HG03139 (cell line): ENCODE measurements around the gene INKA1.

Experiments used
- ATAC-seq: cut with Tn5 transposase; IDR thresholded peaks from one replicate; pipeline ENCODE4 v1.9.1; 2021; ENCODE audit not compliant: unreplicated experiment

INKA1 gene

DNA sequence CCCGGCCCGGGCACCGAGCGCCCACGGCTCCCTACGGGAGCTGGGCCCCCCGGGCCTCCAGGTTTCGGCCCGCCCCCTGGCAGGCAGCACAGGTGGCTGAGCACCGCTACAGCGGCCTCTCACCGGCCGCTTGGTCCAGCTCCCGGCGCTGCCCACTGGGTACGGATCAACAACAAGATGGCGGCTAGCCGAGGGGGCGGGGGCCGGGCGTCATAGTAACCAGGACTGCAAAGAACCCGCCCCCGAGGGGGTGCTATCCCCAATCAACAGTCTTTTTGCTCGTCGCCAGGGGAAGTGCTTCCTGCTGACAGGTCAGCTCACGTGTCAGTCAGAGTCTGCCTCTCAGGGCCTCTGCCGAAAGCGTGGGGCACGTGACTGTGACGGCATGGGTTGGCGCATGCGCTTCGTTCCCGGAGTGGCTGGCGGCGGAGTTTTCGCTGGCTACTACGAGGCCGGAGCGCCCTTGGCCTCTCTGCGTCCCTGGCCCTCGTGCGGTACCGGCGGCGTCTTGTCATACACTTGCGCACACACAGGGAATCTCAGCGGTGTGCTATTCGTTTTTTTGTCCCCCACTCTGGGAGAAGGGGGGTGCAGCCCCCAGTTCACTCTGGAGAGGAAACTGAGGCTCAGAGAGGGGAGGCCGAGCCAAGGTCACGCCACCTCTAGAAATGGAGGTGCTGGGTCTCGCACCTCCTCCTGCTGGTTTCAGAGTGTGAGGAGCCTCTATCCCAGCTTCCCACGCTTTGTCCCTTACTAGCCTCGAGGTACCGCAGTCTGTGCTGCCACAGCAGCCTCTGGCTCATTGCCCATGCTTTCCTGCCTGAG lies 16.5 kb upstream of the INKA1 start, which contains the start of gene IP6K1:
IP6K1 (minus strand) TSS at position 186 of the 825 bp plus-strand sequence. CDS start 38,502 bp downstream, outside the sequence.
- peak; percentile 99 for ATAC-seq

DNA sequence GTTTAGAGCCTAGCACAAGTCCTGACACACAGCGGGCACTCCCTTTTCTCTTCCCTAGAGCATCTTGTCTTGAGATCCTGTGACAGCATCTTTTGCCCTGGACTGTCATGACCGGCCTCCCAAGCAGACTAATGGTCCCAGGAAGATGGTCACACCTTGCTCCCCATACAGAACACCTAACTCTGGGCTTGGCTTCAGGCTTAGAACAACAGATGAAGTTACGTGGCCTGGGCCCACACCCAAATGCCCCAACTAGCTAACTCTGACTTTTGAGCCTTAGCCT lies 15.9 kb upstream of the INKA1 start:
- ATAC-seq: no peak

DNA sequence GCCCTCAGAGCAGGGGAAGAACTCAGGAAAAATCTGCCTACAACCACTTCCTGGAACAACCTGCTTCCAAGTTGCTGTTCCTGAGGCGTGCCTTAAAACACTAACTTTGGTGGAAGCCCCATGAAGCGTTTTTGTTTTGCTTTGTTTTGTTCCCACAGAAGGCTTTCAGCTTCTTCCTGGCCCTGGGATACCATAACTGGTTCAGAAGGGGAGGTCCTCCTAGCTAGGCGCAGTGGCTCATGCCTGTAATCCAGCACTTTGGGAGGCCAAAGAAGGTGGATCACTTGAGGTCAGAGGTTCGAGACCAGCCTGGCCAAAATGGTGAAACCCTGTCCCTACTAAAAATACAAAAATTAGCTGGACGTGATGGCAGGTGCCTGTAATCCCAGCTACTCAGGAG lies 15.5 kb upstream of the INKA1 start:
- no peak for ATAC-seq

DNA sequence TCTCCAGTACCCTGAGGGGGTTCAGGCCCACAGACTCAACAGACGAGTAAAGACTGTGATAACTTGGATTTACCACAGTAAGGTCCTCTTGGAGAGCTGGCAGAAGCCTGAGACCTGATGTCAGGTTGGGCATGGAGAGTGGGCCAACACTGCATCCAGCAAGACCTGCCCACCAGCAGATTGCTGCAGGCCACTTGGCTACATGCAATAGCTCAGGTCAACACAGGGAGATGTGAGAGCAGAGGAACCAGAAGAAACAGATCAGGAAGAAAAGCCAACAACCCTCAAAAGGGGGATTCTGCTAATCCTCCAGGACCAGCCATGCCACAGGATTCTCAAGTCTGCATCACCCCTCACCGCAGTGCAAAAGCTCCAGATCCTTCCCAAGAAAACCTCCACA lies 15.0 kb upstream of the INKA1 start:
- ATAC-seq: no peak

DNA sequence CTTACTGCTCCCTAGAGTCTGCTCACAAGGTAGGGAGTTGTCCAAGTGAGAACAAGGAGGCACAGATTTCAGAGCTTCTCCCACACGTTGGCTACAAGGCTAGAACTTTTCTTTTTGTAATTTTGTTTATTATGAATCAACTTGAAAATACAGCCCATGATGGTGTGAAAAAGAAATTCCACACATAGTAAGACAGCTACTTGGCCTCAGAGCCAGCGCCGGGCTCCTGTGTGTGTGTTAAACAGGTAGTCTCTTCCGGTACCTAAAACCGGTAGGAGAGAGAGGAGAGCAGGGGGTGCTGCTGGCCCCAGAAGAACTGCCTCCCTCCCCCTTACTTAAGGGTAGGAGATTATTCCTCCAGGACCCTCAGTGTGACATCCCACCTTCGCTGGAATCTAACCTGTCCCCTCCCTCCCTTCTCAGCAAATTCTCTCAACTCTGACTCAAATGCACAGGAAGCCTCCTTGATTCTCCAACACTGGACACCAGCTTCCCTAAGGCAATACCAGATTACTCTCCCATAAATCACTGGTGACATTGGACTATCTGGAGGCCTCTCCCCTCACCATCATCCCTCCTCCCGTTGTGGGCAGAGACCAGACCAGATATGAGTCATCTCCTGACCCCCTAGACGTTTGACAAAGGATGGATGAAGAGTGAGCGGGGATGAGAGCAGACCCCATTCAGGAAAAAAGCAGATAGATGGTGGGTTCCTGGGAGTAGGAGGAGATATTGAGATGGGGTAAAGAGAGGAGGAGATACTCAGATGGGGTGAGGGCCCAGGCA lies 12.2 kb upstream of the INKA1 start:
- no peak for ATAC-seq

DNA sequence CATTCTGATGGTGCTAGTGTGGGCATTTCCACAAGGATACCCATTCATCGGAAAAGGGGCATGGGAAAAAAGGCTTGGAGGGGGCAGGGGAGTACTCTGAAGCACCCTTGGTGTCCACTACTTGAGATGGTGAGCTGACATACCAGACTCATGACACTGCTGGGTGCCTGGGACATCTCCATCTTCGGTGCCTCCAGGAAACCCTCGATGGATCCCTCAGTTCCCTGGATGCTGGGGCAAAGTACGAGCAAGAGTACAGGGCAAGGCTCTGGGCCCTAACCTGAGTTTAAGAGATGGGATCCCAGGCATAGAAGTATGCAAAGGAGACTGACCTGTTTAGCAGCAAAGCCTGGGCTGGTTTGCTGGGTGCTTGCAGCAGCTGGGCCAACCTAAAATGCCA lies 11.5 kb upstream of the INKA1 start:
- ATAC-seq: no peak

DNA sequence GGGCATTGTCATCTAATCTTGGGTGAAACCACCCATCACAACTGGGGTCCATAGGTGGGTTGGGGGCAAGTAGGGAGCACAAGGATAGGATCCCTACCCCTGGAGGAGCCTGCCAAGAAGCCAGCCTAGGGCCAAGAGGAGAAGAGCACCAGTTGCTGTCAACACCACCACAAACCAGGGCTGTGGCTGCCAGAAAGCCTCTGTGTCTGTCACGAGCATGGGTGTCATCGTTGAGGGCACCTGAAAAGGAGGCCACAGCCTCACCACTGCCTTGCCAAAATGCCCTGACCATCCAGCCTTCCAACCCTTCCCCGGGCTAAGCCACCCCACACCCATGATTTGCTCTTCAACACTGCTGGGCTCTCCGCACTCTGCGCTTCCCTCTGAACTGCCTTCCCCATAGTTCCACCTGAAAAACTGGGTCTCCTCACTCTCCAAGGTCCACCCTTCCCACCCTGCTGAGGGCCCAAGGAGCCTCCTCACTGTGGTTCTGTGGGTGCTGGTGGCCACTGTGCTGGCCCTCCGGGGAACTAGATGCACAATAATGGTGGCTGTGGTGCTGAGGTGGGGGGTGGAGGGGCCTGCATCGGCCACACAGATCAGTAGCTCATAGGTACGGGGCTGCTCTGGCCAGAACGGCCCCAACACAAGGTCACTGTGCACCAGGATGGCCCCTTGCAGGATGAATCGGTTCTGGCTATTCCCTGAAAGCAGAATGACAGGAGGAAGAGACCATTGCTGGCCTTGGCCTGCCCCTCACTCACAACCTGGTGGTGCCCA lies 10.5 kb upstream of the INKA1 start:
- ATAC-seq: no peak

DNA sequence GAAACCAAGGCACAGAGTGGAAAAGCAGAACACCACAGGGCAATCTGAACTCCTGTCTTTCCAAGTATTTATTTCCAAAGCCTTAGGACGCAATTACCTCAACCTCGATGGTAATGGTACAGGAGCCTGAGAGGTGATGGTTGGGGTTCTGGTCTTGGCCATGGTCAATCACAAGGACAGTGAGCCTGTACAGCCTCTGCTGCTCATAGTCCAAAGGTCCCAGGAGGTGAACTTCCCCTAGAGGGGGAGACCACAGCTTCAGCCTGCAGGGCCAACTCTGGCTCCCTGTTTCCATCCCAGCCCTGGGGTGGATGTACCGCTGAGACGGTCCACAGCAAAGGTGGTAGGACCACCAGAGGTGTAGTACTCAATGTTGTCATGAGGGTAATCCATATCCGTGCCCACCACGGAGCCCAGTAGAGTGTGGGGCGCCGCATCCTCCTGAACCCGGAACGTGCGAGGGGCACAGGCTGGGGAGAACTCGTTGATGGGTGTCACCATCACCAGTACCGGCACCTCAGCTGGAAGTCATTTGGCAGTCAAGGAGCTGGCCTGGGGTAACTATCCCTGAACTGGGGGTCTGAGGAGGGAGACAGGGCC lies 9.5 kb upstream of the INKA1 start:
- no peak for ATAC-seq

DNA sequence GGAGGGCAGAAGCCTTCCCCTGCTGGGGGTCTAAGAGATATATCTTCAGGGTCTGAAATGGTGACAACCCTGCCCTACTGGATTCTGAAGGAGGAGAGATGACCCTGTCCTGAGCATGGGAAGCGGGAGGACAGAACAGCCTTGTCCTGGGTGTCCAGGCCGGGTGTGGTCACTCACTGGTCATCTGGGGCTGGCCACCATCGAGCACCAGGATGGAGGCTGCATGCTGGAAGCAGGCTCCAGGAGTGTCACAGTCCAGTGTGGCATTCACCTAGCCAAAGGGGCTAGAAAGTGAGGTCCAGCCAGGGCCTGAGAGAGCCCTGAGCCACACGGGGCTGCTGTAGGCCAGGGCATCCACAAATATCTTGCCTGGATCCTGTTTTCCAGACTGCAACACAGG lies 8.6 kb upstream of the INKA1 start:
- ATAC-seq: no peak

DNA sequence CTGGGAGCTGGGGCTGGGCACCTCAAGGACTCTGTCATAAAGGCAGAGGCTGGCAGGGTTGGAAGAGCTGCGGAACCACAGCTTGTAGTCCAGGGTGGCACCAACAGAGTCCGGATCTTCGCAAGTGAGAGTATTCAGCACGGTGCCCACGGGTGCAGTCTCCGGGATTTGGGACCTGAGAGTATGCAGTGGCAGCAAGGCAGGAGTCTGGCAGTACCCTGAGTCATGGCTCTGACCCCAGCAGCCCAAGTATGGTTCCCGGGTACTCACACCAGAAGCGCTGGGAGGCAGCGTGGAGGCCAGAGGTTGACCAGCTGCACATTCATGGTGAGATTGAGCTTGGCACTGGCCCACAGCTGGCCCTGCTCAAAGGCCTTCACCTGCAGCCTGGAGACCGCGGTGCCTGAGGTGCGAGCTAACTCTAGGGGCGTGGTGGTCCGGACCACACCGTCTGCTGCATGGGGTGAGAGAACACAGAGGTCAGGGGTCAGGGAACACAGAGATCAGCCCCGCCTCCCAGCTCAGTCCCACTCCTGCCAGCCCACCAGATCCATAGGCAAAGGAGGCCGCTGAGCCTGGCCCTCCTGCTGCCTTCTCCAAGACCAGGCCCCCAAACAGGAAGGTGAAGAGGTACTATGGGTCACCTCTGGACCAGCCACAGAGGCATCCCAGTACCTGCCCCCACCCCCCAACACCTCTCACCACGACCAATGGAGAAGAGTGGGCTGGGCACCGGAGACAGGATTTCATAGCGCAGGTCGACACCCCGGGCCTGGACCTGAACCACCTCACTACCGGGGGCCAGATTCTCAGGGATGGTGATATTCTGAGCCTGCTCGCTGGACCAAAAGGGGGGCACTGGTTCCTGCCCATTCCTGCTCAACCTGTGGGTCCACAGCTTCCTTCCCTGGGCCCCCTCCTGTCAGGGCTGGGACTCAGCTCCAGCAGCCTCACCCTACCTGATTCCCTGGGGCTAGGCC lies 7.8 kb upstream of the INKA1 start:
- ATAC-seq: no peak

DNA sequence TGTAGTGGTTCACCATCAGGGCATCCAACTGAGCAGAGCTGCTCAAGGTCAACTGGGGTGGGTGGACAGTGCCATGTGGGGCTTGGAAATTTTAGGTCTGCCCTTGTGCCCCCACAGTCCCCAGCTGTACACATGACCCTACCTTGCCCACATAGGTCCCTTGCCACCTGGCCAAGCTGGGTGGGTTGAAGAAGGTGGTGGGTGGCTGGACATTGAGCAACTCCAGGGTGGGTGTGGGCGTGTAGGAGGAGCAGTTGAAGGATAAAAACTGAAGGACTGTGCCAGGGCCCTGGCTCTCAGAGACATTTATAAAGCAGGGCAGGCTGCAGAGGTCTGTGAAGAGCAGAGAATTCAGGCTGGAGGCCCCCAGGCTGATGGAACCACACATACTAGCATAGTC lies 4.0 kb upstream of the INKA1 start:
- ATAC-seq: no peak

DNA sequence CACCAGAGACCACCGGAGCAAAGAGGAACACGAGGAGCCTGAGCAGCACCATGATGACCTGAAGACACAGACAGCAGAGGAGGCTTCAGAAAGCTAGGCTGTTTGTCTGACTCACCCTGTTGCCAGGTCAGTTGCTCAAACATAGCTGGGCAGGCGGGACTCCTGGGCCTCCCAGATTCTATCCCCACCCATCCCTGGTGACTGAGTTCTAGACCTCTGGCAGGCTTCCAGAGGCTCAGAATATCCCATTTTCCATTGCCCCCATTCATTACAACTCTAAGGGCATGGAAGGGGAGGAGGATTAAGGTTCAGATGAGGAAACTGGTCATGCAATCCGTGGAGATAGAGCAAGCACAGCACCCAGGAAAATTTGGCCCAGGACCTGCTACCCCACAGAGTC lies 3.3 kb upstream of the INKA1 start, which contains the start of gene CDHR4:
CDHR4 (minus strand) TSS at position 113 of the 400 bp plus-strand sequence; CDS start at position 52, 61 bp downstream.
- ATAC-seq: no peak

DNA sequence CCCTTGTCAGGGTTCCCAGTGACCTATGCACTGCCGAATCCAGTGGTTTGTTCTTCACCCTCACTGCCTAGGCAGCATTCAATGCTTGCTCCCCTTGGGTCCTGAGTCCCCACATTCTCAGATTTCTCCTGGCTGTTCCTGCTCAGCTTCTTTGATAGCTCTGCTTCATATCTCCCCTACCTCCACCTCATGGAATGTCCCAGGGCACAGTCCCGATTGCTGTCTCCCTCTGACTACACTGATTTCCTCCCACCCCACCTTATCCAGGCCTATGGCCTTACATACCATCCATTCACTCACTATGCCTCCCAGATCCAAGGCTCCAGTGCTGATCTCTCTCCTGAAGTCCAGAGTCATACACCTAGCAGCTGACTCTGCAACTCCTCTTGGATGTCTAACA lies 1.9 kb upstream of the INKA1 start:
- ATAC-seq: no peak

DNA sequence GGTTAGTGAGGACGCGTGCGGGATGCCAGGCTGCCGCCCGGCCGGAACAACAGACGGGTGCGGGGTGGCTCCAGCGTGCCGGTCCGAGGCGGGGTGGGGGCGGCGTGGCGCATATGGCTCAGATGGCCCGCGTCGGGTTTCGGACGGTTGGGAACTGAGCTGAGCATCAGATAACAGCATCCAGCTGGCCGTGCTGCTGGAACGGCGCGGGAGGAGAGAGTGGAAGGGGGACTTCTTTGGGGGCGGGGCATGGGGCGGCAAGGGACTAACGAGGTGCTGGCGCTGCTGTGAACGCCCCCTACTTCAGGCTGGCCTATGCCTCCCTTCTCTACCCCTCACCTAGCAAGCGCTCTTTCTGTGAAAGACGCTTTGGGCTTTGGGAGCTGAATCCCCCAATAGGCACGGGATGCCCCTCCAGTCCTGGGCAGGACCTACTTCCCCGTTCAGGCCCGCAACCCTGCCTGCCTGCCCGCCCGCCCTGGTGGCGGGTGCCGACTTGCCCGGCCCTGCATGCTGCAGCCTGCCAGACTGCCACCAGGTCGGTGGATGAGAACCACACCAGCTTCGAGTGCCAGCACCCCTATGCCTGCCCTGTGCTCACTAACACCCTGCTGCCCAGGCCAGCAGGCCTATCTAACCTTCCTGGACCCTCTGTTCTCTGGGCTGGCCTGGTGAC lies 542 bp downstream of the INKA1 start:
- no peak for ATAC-seq

DNA sequence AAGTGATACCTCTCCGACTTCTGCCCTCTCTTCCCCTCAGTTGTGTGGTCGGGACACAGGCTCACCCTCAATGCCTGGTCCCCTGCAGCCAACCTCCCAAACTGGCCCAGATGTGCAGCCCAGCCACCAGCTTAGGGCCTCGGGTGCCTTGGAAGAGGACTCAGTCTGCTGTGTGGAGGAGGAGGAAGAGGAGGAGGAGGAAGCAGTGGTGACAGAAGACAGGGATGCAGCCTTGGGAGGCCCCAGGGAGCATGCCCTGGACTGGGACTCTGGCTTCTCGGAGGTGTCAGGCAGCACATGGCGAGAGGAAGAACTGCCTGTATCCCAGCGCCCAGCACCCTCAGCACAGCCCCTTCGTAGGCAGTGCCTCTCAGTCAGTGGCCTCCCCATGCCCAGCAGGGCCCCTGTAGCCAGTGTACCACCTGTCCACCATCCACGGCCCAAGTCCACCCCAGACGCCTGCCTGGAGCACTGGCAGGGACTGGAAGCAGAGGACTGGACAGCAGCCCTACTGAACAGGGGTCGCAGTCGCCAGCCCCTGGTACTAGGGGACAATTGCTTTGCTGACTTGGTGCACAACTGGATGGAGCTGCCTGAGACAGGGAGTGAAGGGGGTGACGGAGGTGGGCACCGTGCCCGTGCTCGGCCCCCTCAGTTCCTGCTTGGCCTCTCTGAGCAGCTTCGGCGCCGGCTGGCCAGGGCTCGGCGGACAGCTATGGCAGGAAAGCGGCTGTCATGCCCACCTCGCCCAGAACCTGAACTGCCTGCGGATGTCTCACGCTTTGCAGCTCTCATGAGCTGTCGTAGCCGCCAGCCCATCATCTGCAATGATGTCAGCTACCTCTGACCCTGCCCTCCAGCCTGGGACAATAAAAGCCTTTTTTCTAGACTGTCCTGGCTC lies 1.3 kb downstream of the INKA1 start:
- no peak for ATAC-seq

DNA sequence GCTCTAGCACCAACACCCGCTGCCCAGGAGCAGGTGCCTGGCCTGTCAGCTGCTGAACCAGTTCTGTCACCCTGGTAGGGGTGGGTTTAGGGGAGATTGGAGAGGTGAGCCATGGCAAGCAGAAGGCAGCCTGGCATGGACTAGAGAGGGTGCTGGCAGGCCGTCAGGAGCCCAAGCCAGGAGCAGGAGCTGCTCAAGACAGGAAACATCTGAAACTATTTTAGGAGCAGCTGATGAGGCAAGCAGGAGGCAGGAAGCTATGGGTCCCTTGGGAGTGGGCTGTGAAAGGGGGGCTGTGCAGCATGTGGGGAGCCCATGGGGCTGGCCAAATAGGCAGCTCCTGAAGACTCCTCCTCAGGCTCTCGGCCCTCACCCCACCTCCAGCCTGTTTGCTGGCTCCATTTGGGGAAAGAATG lies 2.3 kb downstream of the INKA1 start:
- no peak for ATAC-seq

DNA sequence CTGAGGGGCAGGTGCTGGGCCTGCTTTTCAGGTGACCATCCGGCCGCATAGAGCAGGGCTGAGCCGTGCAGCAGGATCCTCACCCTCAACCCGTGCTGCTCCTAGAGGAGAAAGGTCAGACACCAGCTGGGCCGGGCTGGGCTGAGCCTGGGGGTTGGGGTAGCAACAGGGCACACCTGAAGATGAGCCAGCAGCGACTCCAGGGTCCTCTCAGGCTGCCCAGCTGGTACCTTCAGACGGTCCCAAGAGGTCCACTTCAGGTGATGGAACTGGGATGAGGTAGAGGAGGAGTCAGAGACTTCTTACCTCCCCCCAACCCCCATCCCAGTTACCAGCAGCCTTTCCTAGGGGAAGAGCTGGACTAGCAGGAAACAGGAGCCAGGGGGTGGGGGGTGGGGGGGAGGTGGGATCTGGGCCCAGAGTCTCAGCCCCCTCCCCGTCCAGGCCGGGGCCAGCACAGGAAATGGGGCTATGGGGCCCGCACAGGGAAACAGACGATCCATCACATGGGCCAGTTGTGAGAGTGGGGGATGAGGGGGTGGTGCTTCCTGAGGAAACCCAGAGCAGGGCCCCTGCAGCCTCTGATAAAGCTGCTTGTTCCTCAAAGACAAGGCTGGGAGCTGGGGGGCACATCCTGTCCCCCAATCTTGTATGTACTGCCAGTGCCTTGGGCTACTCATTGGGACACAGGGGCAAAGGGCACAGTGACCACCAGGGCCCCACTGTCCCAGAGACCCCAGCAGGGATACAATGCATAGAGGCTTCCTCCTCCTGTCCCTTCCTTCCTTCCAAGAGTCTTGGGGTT lies 3.0 kb downstream of the INKA1 start:
- ATAC-seq: no peak

DNA sequence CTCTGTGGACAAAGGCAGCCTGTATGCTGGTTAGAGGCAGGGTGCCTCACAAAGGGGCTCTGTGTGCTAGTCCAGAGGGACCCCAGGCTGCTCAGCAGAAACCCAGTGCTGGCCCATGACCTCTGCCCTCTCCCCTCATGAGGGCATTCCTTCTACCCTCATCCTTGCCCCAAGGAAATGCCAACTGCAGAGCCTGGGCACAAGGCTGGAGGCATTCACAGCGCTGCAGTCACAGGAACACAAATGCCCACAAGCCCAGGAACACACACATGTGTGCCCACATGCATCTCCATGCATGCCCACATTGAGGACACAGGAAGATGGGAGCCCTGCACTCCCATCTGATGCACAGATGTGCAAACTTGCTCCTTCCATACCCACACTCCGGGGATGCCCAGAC lies 3.8 kb downstream of the INKA1 start:
- ATAC-seq: no peak
